Measurements from ENCODE around the gene SELENON. TPM values are rescaled to one million over a fixed set of nuclear protein-coding genes. Genes with fewer than 3 reads are reported as not detected.
A peak's percentile ranks its signal among the peaks of the same experiment; 100 is the strongest.

Gene SELENON
- total and polyA plus RNA-seq, 2 of the 4 experiments (the other 2 are of a cell fraction): 9.1 to 114 TPM

- H2AK5ac ChIP-seq (ENCODE audit: low read depth, low read length): no peak overlapping the region
- H2BK20ac ChIP-seq (ENCODE audit: low read depth, low read length): no peak overlapping the region
- peaks cover 19% of the 10 kb centered on the region; the same call in 1 of the 2 replicates for H3K36me3 ChIP-seq (ENCODE audit: control insufficient read depth, insufficient read depth, low read length)
- H3K27me3 ChIP-seq (ENCODE audit: control insufficient read depth, insufficient read depth, low read length): no peaks in the 10 kb centered on the region
- no peak overlapping the region for H2BK120ac ChIP-seq (ENCODE audit: low read depth, low read length)
- H3K4me3 ChIP-seq (ENCODE audit: insufficient read depth, low read depth, low read length): no peak overlapping the region
- WGBS, 2 experiments (ENCODE audit: extremely low coverage in 2 of 2, insufficient read length in 1 of 2): 74% methylated on average over 4 of the region's 14 CpGs; no CpG with 5 or more reads in 1 of the 2 experiments
- H3K18ac ChIP-seq (ENCODE audit: low read depth, low read length): no peak overlapping the region
- no peak overlapping the region for H2BK5ac ChIP-seq (ENCODE audit: low read depth, low read length, poor library complexity, severe bottlenecking)
- H3K4me1 ChIP-seq (ENCODE audit: control insufficient read depth, insufficient read depth, low read length): peaks cover 9% of the 10 kb centered on the region
- peak overlapping the region; percentile 23 for H2AK9ac ChIP-seq (replicated peaks; ENCODE audit: low read depth, low read length, poor library complexity)
- H2AFZ ChIP-seq (replicated peaks; ENCODE audit: low read length, poor library complexity): no peak overlapping the region
- H3K14ac ChIP-seq (replicated peaks; ENCODE audit: low read depth, low read length): no peak overlapping the region
- intact Hi-C loops (cut with micrococcal nuclease): no loop called here
- no peak overlapping the region for H4K8ac ChIP-seq (ENCODE audit: low read depth in 2 of 2, low read length in 2 of 2)
- TF ChIP-seq MAZ (IDR thresholded peaks at IDR 0.05; ENCODE audit: borderline replicate concordance, low read depth, low read length) (no peak), NFE2L2 (IDR thresholded peaks at IDR 0.05; ENCODE audit: low read depth, low read length) (no peak), FOS (IDR thresholded peaks at IDR 0.05; ENCODE audit: low read depth, low read length) (no peak), CHD1 (IDR thresholded peaks at IDR 0.05; ENCODE audit: low read depth, low read length) (no peak), RAD21 (IDR thresholded peaks at IDR 0.05; ENCODE audit: low read length) (no peak), POLR2A (IDR thresholded peaks at IDR 0.05; ENCODE audit: low read depth, low read length) (no peak)
- no peak overlapping the region; the same call in 1 of the 2 replicates for H4K5ac ChIP-seq (ENCODE audit: low read depth, low read length)
- no peak overlapping the region for H3K4ac ChIP-seq (ENCODE audit: low read depth, low read length)
- in situ Hi-C loops (cut with MboI; ENCODE audit: low sequenced_read_pairs): no loop called here
- H3K79me1 ChIP-seq (ENCODE audit: low read depth in 1 of 2, low read length in 2 of 2): no peaks in the 10 kb centered on the region
- no TSS peak for BruUV-seq (replicated peaks)
- no peaks in the 10 kb centered on the region; the same call in 1 of the 2 replicates for H4K20me1 ChIP-seq (ENCODE audit: insufficient read depth, low read length)
- dilution Hi-C loops (cut with HindIII; ENCODE audit: low sequenced_read_pairs, unreplicated experiment): no loop called here
- ChIA-PET CTCF (no interaction called here), POLR2A (ENCODE audit: unreplicated experiment) (no interaction called here)
- 0 out of 2 replicates have a peak overlapping the region, but pooled peaks have one; percentile 19 for H3K23ac ChIP-seq (ENCODE audit: low read depth, low read length)
- H3K9me3 ChIP-seq (ENCODE audit: control insufficient read depth, insufficient read depth, low read length): no peaks in the 10 kb centered on the region
- peak; percentile 41 for ATAC-seq (ENCODE audit: low read depth)
- H2BK15ac ChIP-seq (ENCODE audit: low read depth, low read length): no peak overlapping the region
- no peak overlapping the region for H3K4me2 ChIP-seq (ENCODE audit: low read depth, low read length)
- no peak overlapping the region for H3K9ac ChIP-seq (ENCODE audit: low read depth, low read length)
- no peak overlapping the region for H4K91ac ChIP-seq (ENCODE audit: insufficient read depth, low read depth, low read length)
- peak; percentile 49 for DNase-seq
- H3K27ac ChIP-seq (ENCODE audit: insufficient read depth, low read length): no peak overlapping the region
- H3K9me1 ChIP-seq (ENCODE audit: insufficient read depth, low read length): 0 out of 2 replicates have a peak, but pooled peaks cover 2% of the 10 kb centered on the region
- no peak overlapping the region for H3K56ac ChIP-seq (ENCODE audit: extremely low read depth, insufficient read depth, low read length)
Observed at GRCh38 chr1:25780318-25781129, 19.5 kb upstream of the SELENON start.
